Endothelial cell of umbilical vein (primary cell): ENCODE data around the gene BID. TPM values are rescaled to one million over a fixed set of nuclear protein-coding genes. Genes with fewer than 3 reads are reported as not detected.

Experiments used
- BruUV-seq: library from RNA; stranded (reverse); fragments of 400-500 nt; replicated peaks from 2 replicates; lab custom pipeline; 2021; lab: Mats Ljungman, UMichigan
- CTCF ChIA-PET: fragments of 300-600, 350-600 bp; sonication (Branson Sonifier 250); formaldehyde crosslinking; loops from one replicate; lab custom pipeline; 2021; ENCODE audit warnings: antibody characterized with exemption, inconsistent platforms; lab: Charles Lee
- POLR2A ChIA-PET: fragments of 300-600, 350-600 bp; sonication (Branson Sonifier 250); formaldehyde crosslinking; loops from one replicate; lab custom pipeline; 2021; ENCODE audit warnings: antibody characterized with exemption, inconsistent platforms; lab: Charles Lee
- DNase-seq: peaks from one replicate; pipeline ENCODE4 v3.0.0-alpha.2; 2011; ENCODE audit warnings: low read depth, low spot score
- FAIRE-seq: peaks from 2 replicates; lab custom pipeline; 2011; peaks lifted over from hg19 to GRCh38; lab: Jason Lieb, UNC
- H2AFZ ChIP-seq: 2 replicates; pipeline ENCODE4 v1.6.0; 2012; ENCODE audit warnings: low read depth, low read length, control low read depth, inconsistent platforms
- H3K27ac ChIP-seq: 2 replicates; pipeline ENCODE4 v1.5.1; 2011; ENCODE audit warnings: low read depth, mild to moderate bottlenecking, control low read depth, low read length, moderate library complexity; ENCODE audit not compliant: insufficient read depth
- H3K27me3 ChIP-seq, 2 experiments: 2 replicates each; pipeline versions ENCODE4 v1.6.0 to v1.6.1; 2011; ENCODE audit warnings: low read length in 2 of 2, mixed read lengths in 1 of 2; ENCODE audit not compliant: control insufficient read depth in 2 of 2, insufficient read depth in 2 of 2
- H3K36me3 ChIP-seq, 2 experiments: 2 replicates in 1 of 2; 3 replicates in 1 of 2; pipeline ENCODE4 v1.5.1; 2011; ENCODE audit warnings: low read length in 2 of 2, mild to moderate bottlenecking in 1 of 2, moderate library complexity in 1 of 2; ENCODE audit not compliant: control insufficient read depth in 2 of 2, insufficient read depth in 2 of 2; ENCODE audit errors: extremely low read depth in 1 of 2
- H3K4me1 ChIP-seq: 3 replicates; pipeline ENCODE4 v1.5.1; 2011; ENCODE audit warnings: mild to moderate bottlenecking, low read length; ENCODE audit not compliant: control insufficient read depth, insufficient read depth; ENCODE audit errors: extremely low read depth
- H3K4me2 ChIP-seq: 2 replicates; pipeline ENCODE4 v1.6.1; 2011; ENCODE audit warnings: low read length, control low read depth, mixed read lengths; ENCODE audit not compliant: insufficient read depth
- H3K4me3 ChIP-seq, 3 experiments: fragments of 200-600 bp in 1 of 3; sonication (generic), shearing (Covaris generic) in 1 of 3; replicated peaks in 1 of 3; 2 replicates each; pipeline ENCODE4 v1.5.1; 2011 to 2016; ENCODE audit warnings: control low read depth in 3 of 3, low read length in 3 of 3, mild to moderate bottlenecking in 2 of 3, inconsistent platforms in 1 of 3, low read depth in 1 of 3, moderate library complexity in 1 of 3; ENCODE audit not compliant: insufficient read depth in 1 of 3
- H3K79me2 ChIP-seq: 2 replicates; pipeline ENCODE4 v1.6.0; 2012; ENCODE audit warnings: low read length, inconsistent platforms; ENCODE audit not compliant: control insufficient read depth, insufficient read depth
- H3K9ac ChIP-seq: replicated peaks from 2 replicates; pipeline ENCODE3; 2011; ENCODE audit warnings: low read length, control low read depth; ENCODE audit not compliant: insufficient read depth; ENCODE audit errors: extremely low read depth
- H3K9me1 ChIP-seq: replicated peaks from 3 replicates; pipeline ENCODE4 v1.6.0; 2011; ENCODE audit warnings: mild to moderate bottlenecking, low read length; ENCODE audit not compliant: control insufficient read depth, insufficient read depth; ENCODE audit errors: extremely low read depth
- H3K9me3 ChIP-seq: replicated peaks from 2 replicates; pipeline ENCODE4 v1.5.1; 2012; ENCODE audit warnings: low read length, inconsistent platforms; ENCODE audit not compliant: control insufficient read depth, insufficient read depth
- H4K20me1 ChIP-seq: replicated peaks from 2 replicates; pipeline ENCODE3; 2011; ENCODE audit warnings: mild to moderate bottlenecking, low read length; ENCODE audit not compliant: control insufficient read depth, insufficient read depth; ENCODE audit errors: extremely low read depth
- EZH2 ChIP-seq: IDR thresholded peaks from 2 replicates; pipeline ENCODE4 v1.6.1; 2012; ENCODE audit warnings: borderline replicate concordance, low read depth, mild to moderate bottlenecking, moderate library complexity, low read length, inconsistent platforms; ENCODE audit not compliant: severe bottlenecking
- FOS ChIP-seq: IDR thresholded peaks from 2 replicates; pipeline ENCODE4 v1.6.1; 2011; ENCODE audit warnings: mild to moderate bottlenecking, low read length, moderate library complexity, borderline replicate concordance; ENCODE audit not compliant: insufficient read depth
- GATA2 ChIP-seq: IDR thresholded peaks from 2 replicates; pipeline ENCODE4 v1.7.0; 2011; ENCODE audit warnings: low read depth, mild to moderate bottlenecking, moderate library complexity, mixed read lengths, low read length; ENCODE audit not compliant: insufficient read length, insufficient read depth
- JUN ChIP-seq: IDR thresholded peaks from 2 replicates; pipeline ENCODE4 v1.6.1; 2011; ENCODE audit warnings: borderline replicate concordance, low read depth; ENCODE audit not compliant: insufficient read length, insufficient read depth
- MYC ChIP-seq: IDR thresholded peaks from one replicate; pipeline ENCODE4 v1.6.1; 2011; ENCODE audit warnings: mild to moderate bottlenecking, low read depth, low read length
- POLR2A ChIP-seq: IDR thresholded peaks from 2 replicates; pipeline ENCODE4 v1.6.1; 2012; ENCODE audit warnings: low read depth, mild to moderate bottlenecking, control low read depth, low read length
- POLR2AphosphoS5 ChIP-seq: IDR thresholded peaks from 2 replicates; pipeline ENCODE4 v1.6.1; 2012; ENCODE audit warnings: low read depth, mild to moderate bottlenecking, control low read depth, low read length, moderate library complexity; ENCODE audit not compliant: insufficient read depth
- dilution Hi-C: fragments of 300-500 bp; cut with MboI; formaldehyde crosslinking; loops from one replicate; pipeline ENCODE4 v1.15.0; 2019; ENCODE audit warnings: low sequenced_read_pairs; ENCODE audit not compliant: extremely low pct_ligation_motif_present
- intact Hi-C: fragments of 100-400 bp; cut with micrococcal nuclease; formaldehyde crosslinking; loops from one replicate; pipeline ENCODE4 v1.10.0; 2022
- polyA plus RNA-seq, 4 experiments: library from polyadenylated mRNA; depleted of rRNA in 3 of 4; stranded (reverse) in 3 of 4; unstranded in 1 of 4; fragments of >200 nt; gene quantifications; 2 replicates each; pipeline versions ENCODE4 v1.2.1 to v1.2.3, GENCODE V29; 2011 to 2012; ENCODE audit warnings: missing spikeins in 1 of 4
- total RNA-seq: library from RNA; stranded (reverse); gene quantifications from 2 replicates; pipeline ENCODE4 v1.2.3, GENCODE V29; 2021
- TF ChIP-seq, protein P1 (sequence below): IDR thresholded peaks from 2 replicates; pipeline ENCODE4 v1.6.1; 2011; ENCODE audit not compliant: insufficient read depth, insufficient read length
- TF ChIP-seq, protein P2 (sequence below), 2 donors: IDR thresholded peaks; 1 replicate in 1 of 2; 2 replicates in 1 of 2; pipeline ENCODE4 v1.5.1; 2011; ENCODE audit warnings: low read length in 2 of 2, mild to moderate bottlenecking in 2 of 2, moderate library complexity in 2 of 2, control low read depth in 1 of 2, inconsistent platforms in 1 of 2, low read depth in 1 of 2; ENCODE audit not compliant: insufficient read depth in 1 of 2; ENCODE audit errors: extremely low read depth in 1 of 2

Gene BID
- total and polyA plus RNA-seq, 2 donors (not counting 3 experiments of a cell fraction or from before 2014, with no cell fraction given): 39.0 to 119 TPM

DNA sequence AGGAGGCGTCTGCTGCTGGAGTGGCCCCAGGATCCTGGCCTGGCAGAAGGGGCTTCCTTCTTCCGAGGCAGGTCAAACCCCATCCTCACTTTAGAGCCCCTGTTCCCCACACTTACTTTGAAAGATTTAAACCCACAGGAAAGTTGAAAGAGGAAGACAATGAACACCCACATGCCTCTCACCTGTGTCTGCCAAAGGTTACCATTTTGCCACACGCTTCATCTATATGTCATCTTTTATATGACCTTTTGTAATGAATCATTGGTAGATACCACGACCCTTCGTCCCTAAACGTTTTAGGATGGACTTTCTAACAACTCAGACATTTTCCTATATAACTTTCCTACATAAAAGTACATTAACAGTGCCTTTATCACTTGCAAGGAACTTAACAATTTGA lies 39.8 kb upstream of the BID start:
- no peak for FAIRE-seq
- H3K79me2 ChIP-seq: no peaks in the 10 kb centered on the region
- H2AFZ ChIP-seq: no peak overlapping the region
- no TSS peak for BruUV-seq
- no peaks in the 10 kb centered on the region for H4K20me1 ChIP-seq
- H3K4me2 ChIP-seq: no peak overlapping the region
- DNase-seq: no peak
- no peaks in the 10 kb centered on the region for H3K4me1 ChIP-seq
- dilution Hi-C loops: no loop called here
- H3K9me1 ChIP-seq: no peaks in the 10 kb centered on the region
- H3K9me3 ChIP-seq: no peaks in the 10 kb centered on the region
- no peak overlapping the region for H3K27ac ChIP-seq
- H3K9ac ChIP-seq: no peak overlapping the region
- H3K4me3 ChIP-seq: no peak overlapping the region
- no peaks in the 10 kb centered on the region for H3K27me3 ChIP-seq
- TF ChIP-seq JUN (no peak), POLR2AphosphoS5 (no peak), MYC (no peak), GATA2 (no peak), FOS (no peak), EZH2 (no peak), POLR2A (no peak)
- TF ChIP-seq, protein P1, sequence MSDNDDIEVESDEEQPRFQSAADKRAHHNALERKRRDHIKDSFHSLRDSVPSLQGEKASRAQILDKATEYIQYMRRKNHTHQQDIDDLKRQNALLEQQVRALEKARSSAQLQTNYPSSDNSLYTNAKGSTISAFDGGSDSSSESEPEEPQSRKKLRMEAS: no peak
- TF ChIP-seq, protein P2, sequence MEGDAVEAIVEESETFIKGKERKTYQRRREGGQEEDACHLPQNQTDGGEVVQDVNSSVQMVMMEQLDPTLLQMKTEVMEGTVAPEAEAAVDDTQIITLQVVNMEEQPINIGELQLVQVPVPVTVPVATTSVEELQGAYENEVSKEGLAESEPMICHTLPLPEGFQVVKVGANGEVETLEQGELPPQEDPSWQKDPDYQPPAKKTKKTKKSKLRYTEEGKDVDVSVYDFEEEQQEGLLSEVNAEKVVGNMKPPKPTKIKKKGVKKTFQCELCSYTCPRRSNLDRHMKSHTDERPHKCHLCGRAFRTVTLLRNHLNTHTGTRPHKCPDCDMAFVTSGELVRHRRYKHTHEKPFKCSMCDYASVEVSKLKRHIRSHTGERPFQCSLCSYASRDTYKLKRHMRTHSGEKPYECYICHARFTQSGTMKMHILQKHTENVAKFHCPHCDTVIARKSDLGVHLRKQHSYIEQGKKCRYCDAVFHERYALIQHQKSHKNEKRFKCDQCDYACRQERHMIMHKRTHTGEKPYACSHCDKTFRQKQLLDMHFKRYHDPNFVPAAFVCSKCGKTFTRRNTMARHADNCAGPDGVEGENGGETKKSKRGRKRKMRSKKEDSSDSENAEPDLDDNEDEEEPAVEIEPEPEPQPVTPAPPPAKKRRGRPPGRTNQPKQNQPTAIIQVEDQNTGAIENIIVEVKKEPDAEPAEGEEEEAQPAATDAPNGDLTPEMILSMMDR (IDR thresholded peaks at IDR 0.05; ENCODE audit: extremely low read depth in 1 of 2, insufficient read depth in 1 of 2, low read depth in 1 of 2, low read length in 2 of 2): no peak
- POLR2A ChIA-PET: no interaction called here
- peaks cover 2 to 18% of the 10 kb centered on the region in 2 experiments for H3K36me3 ChIP-seq
- intact Hi-C loops: no loop called here
- CTCF ChIA-PET: no interaction called here
